ENCODE measurements around the gene CKS1B. TPM values are rescaled to one million over a fixed set of nuclear protein-coding genes. Genes with fewer than 3 reads are reported as not detected.

The CKS1B gene
- 116 and 140 TPM in 2 replicates for total RNA-seq

DNA sequence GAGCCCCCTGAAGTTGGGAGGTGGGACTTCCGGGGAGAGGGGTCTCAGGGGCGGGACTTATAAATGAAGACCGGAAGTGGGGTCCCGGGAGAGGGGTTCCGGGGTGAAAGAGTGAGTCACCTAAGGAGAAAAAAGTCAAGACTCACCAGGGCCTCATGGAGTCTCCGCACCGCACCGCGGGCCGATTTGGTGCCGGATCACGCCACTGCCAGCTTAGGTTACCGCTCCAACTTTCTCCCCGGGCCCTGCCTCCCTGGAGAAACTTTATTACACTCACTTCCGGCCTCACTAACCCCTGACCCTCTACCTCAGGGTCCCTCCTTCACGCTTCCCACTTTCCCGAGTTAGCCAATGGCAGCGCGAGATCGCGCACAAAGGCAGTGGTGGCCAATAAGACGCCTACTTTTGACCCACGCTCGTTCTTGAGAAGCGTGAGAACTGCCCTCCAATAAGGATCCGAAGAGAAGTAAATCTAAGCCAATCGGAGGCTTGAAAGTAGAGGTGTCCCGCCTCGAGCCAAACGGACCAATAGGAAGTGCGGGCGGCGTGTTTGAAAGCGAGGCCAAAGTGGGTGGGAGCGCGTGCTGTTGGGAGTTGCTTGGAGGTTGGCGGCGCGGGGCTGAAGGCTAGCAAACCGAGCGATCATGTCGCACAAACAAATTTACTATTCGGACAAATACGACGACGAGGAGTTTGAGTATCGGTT is at the start of gene CKS1B:
Gene CKS1B (plus strand): TSS at position 580 of the 706 bp plus-strand sequence. CDS start 65 bp downstream, at position 645.

DNA sequence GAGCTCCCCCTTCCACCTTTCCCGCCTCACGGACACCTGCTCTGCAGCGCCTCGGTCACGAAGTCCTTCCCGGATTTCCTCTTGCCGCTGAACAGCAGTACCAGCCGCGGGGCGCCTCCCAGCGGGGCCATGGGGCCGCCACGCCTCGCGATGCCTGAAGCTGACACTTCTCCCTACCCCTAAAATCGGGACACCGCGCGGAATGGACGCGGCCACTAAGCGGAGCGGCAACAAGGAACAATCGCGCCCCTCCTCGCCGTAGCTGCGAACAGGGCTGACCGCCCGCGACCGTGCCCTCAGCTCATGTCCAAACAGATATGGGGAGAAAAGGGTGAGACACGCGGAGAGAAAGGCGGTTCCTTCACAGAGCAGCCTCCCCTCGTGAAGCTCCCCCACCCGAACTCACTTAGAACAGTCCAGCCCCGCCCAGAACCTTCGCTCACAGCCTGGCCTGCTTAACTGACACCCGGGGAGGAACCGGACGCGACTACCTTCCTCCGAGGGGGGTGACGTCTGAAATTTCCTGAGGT is 37.9 kb upstream of the CKS1B start, which contains the start of gene PMVK:
Gene PMVK (minus strand): TSS at position 165 of the 530 bp plus-strand sequence. CDS start 34 bp downstream, at position 131.

DNA sequence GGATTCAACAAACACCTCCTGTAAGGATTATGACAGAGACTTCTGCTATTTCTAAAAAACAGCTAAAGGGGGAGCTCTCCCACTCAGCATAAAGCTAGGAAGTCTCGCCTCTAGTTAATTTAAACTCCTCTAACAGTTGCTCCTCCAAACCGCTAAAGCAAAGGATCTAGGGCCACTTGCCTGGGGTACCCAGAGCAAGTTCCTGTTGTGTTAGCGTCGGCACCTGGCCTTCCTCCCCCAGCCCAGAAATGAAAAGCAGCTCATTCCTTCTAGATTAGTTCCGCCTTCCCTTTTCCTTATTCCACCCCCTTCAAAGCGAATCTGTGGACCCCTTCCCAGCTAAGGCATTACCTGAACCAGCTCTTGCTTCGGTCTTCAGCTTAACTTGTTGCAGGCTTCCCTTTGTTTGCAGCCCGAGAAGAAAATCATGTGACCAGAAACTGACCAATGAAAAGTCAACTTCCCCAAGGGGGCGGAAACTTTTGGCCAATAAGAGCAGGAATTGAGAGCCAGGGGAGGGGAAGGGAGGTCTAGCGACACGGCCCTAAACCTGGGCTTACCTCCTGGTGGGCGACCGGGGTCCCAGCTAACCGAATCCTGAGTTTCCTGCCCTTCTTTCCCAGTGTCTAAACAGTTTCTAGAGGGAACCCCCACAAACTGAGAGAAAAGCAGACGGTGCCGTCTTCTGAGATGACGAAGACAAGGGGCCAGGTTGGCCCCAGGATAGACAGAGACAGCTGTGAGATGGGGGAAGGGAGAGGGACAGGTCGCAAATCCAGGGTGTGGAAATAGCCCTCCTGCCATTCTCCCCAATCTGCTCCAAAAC is 18.6 kb upstream of the CKS1B start, which contains the start of gene PBXIP1:
Gene PBXIP1 (minus strand): TSS at position 382 of the 826 bp plus-strand sequence. CDS start 2,378 bp downstream, outside the sequence.

GRCh38 chr1:154961207-154962155 is 13.0 kb upstream of the CKS1B start, which contains the start of gene PYGO2:
PYGO2 (minus strand) TSS chr1:154961782; CDS start chr1:154961576, 206 bp downstream.

DNA sequence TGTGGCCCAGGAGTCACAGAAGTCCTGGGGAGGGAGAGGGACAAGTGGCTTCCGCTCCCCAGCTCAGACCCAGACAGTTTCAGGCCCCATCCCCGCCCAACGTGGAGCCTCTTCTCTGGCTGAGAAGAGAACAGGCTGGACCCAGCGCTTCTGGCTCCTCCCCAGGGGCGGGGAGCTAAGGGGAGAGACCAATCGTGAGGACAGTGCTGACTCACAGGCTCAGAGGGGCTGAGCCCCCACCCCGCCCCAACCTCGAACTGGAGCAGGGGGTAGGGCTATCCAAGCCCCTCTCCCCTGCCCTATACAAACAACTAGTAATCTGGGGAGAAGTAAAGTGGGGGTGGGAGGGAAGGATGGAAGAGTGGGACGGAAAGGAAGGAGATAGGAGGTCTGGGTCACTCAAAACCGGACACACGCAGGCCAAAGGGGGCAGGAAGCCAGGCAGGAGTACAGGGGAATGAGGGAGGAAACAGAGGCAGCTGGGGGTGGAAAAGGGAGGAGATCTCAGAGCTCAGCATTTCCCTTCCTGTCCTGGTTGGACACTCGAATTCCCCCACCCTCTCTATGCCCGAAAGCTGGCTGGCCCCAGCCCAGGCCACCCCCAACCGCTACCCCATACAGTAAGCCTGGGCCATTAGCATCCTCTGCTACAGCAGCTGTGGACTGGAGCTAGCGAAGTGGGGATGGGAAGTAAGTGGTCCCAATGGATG is 3.7 kb upstream of the CKS1B start, which contains the start of gene SHC1:
Gene SHC1 (minus strand): TSS at position 117 of the 710 bp plus-strand sequence. CDS start 221 bp downstream, outside the sequence.

GRCh38 chr1:154982897-154983648 is 8.6 kb downstream of the CKS1B start, which contains the start of gene FLAD1:
FLAD1 (plus strand) TSS chr1:154983344; CDS start chr1:154983695, 351 bp downstream.

GRCh38 chr1:154993572-154994268 is 19.2 kb downstream of the CKS1B start, which contains the start of gene LENEP:
LENEP (plus strand) TSS chr1:154993586; CDS start chr1:154993608, 22 bp downstream.

DNA sequence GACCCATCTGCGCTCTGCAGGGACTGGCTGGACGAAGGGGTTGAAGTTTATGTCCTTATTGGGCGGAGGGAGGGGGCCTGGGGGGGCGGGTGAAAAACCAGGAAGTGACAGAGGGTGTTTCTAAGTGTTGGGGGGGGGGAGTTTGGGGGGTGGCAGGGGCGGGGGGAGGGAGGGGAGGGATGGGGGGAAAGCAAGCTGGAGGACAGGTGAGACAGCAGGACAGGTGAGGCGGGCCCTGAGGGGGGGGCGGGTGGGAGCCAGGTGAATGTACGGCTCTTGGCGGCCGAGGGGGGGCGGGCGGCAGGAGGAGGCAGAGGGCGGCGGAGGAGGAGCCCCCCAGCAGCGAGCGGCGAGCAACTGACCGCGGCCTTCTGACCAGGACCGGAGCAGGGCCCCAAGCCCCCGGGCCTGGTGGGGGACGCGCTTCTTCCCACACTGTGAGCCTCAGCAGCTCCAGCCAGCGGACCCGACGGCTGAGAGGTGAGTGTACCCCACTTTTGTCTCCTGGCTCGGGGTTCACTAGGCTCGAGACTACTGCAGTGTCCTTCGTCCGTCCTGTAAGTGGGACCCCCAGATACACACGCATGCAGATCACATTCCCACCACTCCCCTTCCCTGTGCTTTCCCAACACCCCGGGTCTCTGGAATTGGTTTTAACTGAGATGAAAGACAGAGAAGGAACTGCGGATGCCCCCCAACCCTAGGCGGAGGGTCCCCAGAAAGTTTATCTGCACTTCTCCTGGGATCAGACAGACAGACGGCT is 28.2 kb downstream of the CKS1B start, which contains the start of gene ZBTB7B:
Gene ZBTB7B (plus strand): TSS at position 339 of the 763 bp plus-strand sequence. CDS start 11,859 bp downstream, outside the sequence.

Other genes starting within 250 kb of the CKS1B start
- under 0.01 and 0.65 TPM in 2 replicates for gene KCNN3, start 104.4 kb upstream of the CKS1B start, total RNA-seq
- gene PMVK, start 38.0 kb upstream of the CKS1B start, total RNA-seq = 7.3 and 9.7 TPM in 2 replicates
- 79.6 and 105 TPM in 2 replicates for gene PBXIP1, start 18.6 kb upstream of the CKS1B start, total RNA-seq
- 5.2 and 5.9 TPM in 2 replicates for gene PYGO2, start 12.9 kb upstream of the CKS1B start, total RNA-seq
- gene SHC1, start 3.9 kb upstream of the CKS1B start, total RNA-seq = 152 and 218 TPM in 2 replicates
- 26.6 and 33.9 TPM in 2 replicates for gene FLAD1, start 8.7 kb downstream of the CKS1B start, total RNA-seq
- gene LENEP, start 18.9 kb downstream of the CKS1B start, total RNA-seq = 0.76 TPM in 1 of 2 replicates, not detected in the other
- 7.5 and 9.7 TPM in 2 replicates for gene ZBTB7B, start 28.1 kb downstream of the CKS1B start, total RNA-seq
- gene DCST2, start 59.1 kb downstream of the CKS1B start, total RNA-seq = not detected in 2 replicates
- gene DCST1, start 59.1 kb downstream of the CKS1B start, total RNA-seq = not detected in 2 replicates
- gene ADAM15, start 76.6 kb downstream of the CKS1B start, total RNA-seq = 161 and 165 TPM in 2 replicates
- 8.8 and 9.7 TPM in 2 replicates for gene EFNA4, start 89.1 kb downstream of the CKS1B start, total RNA-seq
- 0.76 and 0.97 TPM in 2 replicates for gene EFNA3, start 104.2 kb downstream of the CKS1B start, total RNA-seq
- gene EFNA1, start 153.2 kb downstream of the CKS1B start, total RNA-seq = 57.0 and 96.1 TPM in 2 replicates
- gene SLC50A1, start 161.2 kb downstream of the CKS1B start, total RNA-seq = 33.8 and 45.1 TPM in 2 replicates
- gene DPM3, start 165.8 kb downstream of the CKS1B start, total RNA-seq = 24.2 and 50.0 TPM in 2 replicates
- 61.1 and 119 TPM in 2 replicates for gene KRTCAP2, start 198.6 kb downstream of the CKS1B start, total RNA-seq
- gene TRIM46, start 199.2 kb downstream of the CKS1B start, total RNA-seq = 3.5 and 3.9 TPM in 2 replicates
- gene THBS3, start 233.2 kb downstream of the CKS1B start, total RNA-seq = 8.2 and 12.3 TPM in 2 replicates
- 58.1 and 85.8 TPM in 2 replicates for gene MTX1, start 234.0 kb downstream of the CKS1B start, total RNA-seq